Smooth muscle cell (in vitro differentiated cells): ENCODE results near the gene SORT1. TPM values are rescaled to one million over a fixed set of nuclear protein-coding genes. Genes with fewer than 3 reads are reported as not detected.

ENCODE experiments used
- DNase-seq: peaks from one replicate; lab custom pipeline; 2025; ENCODE audit not compliant: unreplicated experiment; lab: John Stamatoyannopoulos, UW
- H2AFZ ChIP-seq: fragments of 200-600 bp; sonication (generic); 2 replicates; pipeline ENCODE4 v1.6.0; 2016; ENCODE audit warnings: antibody characterized with exemption, low read depth, mild to moderate bottlenecking
- H3F3A ChIP-seq: fragments of 200-600 bp; sonication (generic); 2 replicates; pipeline ENCODE4 v1.6.0; 2017; ENCODE audit warnings: antibody characterized with exemption, low read depth
- H3K27ac ChIP-seq: fragments of 200-600 bp; sonication (generic); 2 replicates; pipeline ENCODE4 v1.5.1; 2016; ENCODE audit warnings: low read depth, mild to moderate bottlenecking
- H3K27me3 ChIP-seq: fragments of 200-600 bp; sonication (generic); 2 replicates; pipeline ENCODE4 v1.6.1; 2016; ENCODE audit warnings: low read depth, mild to moderate bottlenecking
- H3K36me3 ChIP-seq: fragments of 200-600 bp; sonication (generic); 2 replicates; pipeline ENCODE4 v1.5.1; 2016; ENCODE audit warnings: low read depth
- H3K4me1 ChIP-seq: fragments of 200-600 bp; sonication (generic); 2 replicates; pipeline ENCODE4 v1.5.1; 2016; ENCODE audit warnings: low read depth
- H3K4me2 ChIP-seq: fragments of 200-600 bp; sonication (generic); 2 replicates; pipeline ENCODE4 v1.6.0; 2016; ENCODE audit warnings: mild to moderate bottlenecking
- H3K4me3 ChIP-seq: fragments of 200-600 bp; sonication (generic); 2 replicates; pipeline ENCODE4 v1.5.1; 2016; ENCODE audit warnings: mild to moderate bottlenecking
- H3K79me2 ChIP-seq: fragments of 200-600 bp; sonication (generic); 2 replicates; pipeline ENCODE4 v1.6.0; 2016; ENCODE audit warnings: low read depth, mild to moderate bottlenecking
- H3K9ac ChIP-seq: fragments of 200-600 bp; sonication (generic); 2 replicates; pipeline ENCODE4 v1.6.0; 2016; ENCODE audit warnings: low read depth
- H3K9me3 ChIP-seq: fragments of 200-600 bp; sonication (generic); replicated peaks from 2 replicates; pipeline ENCODE4 v1.5.1; 2016; ENCODE audit warnings: low read depth
- H4K20me1 ChIP-seq: fragments of 200-600 bp; sonication (generic); 2 replicates; pipeline ENCODE4 v1.6.0; 2016; ENCODE audit warnings: low read depth
- WGBS: methylation state at CpG from one replicate; pipeline ENCODE4 v1.1.7; 2016; ENCODE audit warnings: low lambda C conversion rate; 5-methylcytosine and 5-hydroxymethylcytosine counted together
- polyA plus RNA-seq: library from polyadenylated mRNA; unstranded; fragments of >200 nt; fragmentation: Nextera tagmentation; extraction: Ambion mirVana; gene quantifications from 2 replicates; pipeline ENCODE4 v1.2.1, GENCODE V29; 2016
- total RNA-seq: library from RNA; depleted of rRNA; stranded (reverse); fragments of >200 nt; gene quantifications from 2 replicates; pipeline ENCODE4 v1.2.3, GENCODE V29; 2014
- TF ChIP-seq, protein P1 (sequence below): fragments of 200-600 bp; sonication (generic); IDR thresholded peaks from 2 replicates; pipeline ENCODE4 v1.5.1; 2017; ENCODE audit warnings: borderline replicate concordance, mild to moderate bottlenecking, antibody characterized with exemption; ENCODE audit not compliant: insufficient read depth, poor library complexity, severe bottlenecking

SORT1 gene
- total and polyA plus RNA-seq, 2 experiments from 2014 or later = 9.8 to 31.4 TPM

DNA sequence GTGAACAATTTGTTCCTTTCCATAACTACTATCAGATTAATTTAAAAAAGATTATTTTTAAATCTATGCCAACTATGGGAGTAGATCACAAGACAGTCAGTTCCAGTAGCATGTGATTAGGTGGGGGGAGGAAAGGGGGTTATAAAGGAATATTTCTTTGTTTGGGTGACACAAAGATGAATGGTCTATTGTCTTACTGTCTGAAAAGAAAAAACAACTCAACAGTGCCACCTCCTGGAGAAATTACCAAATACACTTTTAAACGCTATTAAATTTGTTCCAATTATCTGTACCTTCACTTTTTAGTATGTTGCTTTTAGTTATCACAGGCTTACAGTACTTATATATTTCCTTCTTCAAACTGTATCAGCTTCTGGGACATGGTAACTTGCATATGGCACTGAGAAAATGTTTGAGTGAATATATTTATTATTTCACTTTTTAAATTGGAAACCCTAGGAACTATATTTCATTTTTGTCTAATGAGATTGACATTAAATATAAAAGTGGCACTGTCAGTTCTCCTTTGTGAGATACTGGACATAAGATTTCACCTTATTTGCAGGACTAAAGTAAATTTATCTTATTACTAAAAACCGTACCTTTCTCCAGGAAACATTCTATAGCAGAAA, 1.7 kb upstream of the SORT1 start:
- TF ChIP-seq, protein P1, sequence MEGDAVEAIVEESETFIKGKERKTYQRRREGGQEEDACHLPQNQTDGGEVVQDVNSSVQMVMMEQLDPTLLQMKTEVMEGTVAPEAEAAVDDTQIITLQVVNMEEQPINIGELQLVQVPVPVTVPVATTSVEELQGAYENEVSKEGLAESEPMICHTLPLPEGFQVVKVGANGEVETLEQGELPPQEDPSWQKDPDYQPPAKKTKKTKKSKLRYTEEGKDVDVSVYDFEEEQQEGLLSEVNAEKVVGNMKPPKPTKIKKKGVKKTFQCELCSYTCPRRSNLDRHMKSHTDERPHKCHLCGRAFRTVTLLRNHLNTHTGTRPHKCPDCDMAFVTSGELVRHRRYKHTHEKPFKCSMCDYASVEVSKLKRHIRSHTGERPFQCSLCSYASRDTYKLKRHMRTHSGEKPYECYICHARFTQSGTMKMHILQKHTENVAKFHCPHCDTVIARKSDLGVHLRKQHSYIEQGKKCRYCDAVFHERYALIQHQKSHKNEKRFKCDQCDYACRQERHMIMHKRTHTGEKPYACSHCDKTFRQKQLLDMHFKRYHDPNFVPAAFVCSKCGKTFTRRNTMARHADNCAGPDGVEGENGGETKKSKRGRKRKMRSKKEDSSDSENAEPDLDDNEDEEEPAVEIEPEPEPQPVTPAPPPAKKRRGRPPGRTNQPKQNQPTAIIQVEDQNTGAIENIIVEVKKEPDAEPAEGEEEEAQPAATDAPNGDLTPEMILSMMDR = peak; percentile 68
- no peak for DNase-seq
- no peak overlapping the region for H3K9ac ChIP-seq
- H3K79me2 ChIP-seq = peaks cover 10% of the 10 kb centered on the region
- H3K36me3 ChIP-seq = peaks cover 2% of the 10 kb centered on the region
- 48% methylated on average over 2 of the region's 2 CpGs for WGBS
- H2AFZ ChIP-seq = no peak overlapping the region
- peaks cover 20% of the 10 kb centered on the region for H3K4me1 ChIP-seq
- H3K27ac ChIP-seq = peak overlapping the region; percentile 41
- H3K4me3 ChIP-seq = peak overlapping the region; percentile 7
- peaks cover 8% of the 10 kb centered on the region for H3K27me3 ChIP-seq
- no peaks in the 10 kb centered on the region for H4K20me1 ChIP-seq
- no peaks in the 10 kb centered on the region for H3K9me3 ChIP-seq
- peak overlapping the region; percentile 92 for H3K4me2 ChIP-seq
- H3F3A ChIP-seq = peaks cover 19% of the 10 kb centered on the region

DNA sequence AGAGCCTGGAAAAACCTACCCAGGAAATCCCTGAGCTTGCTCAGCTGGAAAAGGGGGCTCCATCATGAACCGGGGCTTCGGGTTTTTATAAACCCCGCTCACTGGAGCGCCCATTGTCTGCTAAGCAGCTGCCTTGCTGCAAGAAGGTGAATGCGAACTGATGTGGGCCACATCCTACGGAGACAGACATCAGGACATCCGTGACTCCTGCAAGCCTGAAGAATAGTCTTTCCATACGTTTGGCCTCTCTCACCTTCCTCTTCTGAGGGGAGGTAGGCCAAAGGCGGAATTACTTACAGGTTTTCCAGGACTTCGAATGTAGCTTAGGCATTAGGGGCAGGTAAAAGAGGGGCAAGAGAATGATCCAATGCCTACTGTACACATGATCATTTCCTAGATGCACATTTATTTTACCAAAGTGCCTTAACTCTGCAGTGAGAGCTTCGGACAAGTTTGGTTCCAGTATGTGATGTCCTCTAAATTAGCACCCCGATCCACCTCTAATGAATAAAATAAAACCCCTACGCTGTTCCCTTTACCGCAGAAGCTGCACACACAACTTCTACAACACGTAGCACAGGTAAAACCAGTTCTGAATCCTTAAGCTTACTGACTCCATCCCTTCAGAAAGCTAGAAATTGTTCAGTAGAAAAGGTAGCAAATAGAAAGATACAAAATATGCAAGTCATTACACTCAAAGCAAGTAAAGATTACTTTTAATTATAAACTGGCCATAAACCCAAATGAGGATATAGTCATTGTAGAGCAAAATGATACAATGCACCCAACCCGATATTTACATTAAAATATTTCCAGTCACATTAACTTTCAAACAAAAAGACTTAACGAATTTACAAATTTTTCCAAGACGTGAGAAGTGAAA, 866 bp upstream of the SORT1 start:
- peaks cover 10% of the 10 kb centered on the region for H3K79me2 ChIP-seq
- TF ChIP-seq, protein P1 = no peak
- H3F3A ChIP-seq = peaks cover 19% of the 10 kb centered on the region
- 42% methylated on average over 18 of the region's 18 CpGs for WGBS
- H3K27me3 ChIP-seq = peaks cover 8% of the 10 kb centered on the region
- peak overlapping the region; percentile 59 for H3K4me3 ChIP-seq
- peaks cover 20% of the 10 kb centered on the region for H3K4me1 ChIP-seq
- H3K4me2 ChIP-seq = peak overlapping the region; percentile 92
- H2AFZ ChIP-seq = peak overlapping the region; percentile 61
- H3K27ac ChIP-seq = peak overlapping the region; percentile 41
- H3K9ac ChIP-seq = no peak overlapping the region
- H4K20me1 ChIP-seq = no peaks in the 10 kb centered on the region
- DNase-seq = no peak
- H3K36me3 ChIP-seq = no peaks in the 10 kb centered on the region
- H3K9me3 ChIP-seq = no peaks in the 10 kb centered on the region

DNA sequence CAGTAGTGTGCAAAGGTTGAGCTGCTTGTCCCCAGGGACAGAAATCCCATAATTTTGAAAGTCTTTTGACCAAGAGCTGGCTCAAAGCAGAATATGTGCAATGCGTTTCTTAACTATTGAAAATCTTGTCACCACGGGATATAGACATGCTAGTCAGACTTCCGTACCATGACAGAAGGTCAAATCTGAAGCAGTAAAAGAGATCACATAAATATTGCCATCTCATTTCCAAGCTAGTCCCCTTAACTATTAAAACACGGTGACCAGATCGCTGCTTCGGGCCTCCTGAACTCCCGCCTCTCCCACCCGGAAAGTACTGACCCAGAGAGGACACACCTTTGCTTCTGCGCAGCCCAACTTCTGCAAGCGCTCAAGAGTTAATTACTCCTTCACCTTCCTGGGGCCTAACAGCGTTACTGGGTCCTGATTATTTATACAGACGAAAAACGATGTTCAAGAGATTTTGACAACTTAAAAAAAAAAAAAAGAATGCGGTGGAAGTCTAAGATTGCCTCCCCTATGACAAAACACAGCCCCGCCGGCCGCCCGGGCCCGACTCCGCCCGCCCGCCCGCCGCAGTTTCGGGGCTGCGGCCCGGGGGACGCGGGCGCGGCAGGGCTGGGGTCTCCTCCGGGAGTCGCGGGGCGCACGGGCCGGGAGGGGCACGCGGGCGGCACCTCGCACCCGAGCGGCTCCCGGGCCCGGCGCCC, 692 bp downstream of the SORT1 start:
- H3K9ac ChIP-seq = no peak overlapping the region

More for the DNA sequence above, 692 bp downstream of the SORT1 start:
- Histone ChIP-seq H2AFZ (peak overlapping the region; percentile 45), H3K79me2 (peaks cover 10% of the 10 kb centered on the region), H3K9me3 (no peaks in the 10 kb centered on the region), H3F3A (peaks cover 15% of the 10 kb centered on the region), H4K20me1 (no peaks in the 10 kb centered on the region), H3K27ac (no peak overlapping the region), H3K27me3 (peaks cover 8% of the 10 kb centered on the region), H3K4me2 (peak overlapping the region; percentile 92), H3K4me1 (peaks cover 25% of the 10 kb centered on the region), H3K36me3 (no peaks in the 10 kb centered on the region), H3K4me3 (peak overlapping the region; percentile 59)
- no peak for DNase-seq
- TF ChIP-seq, protein P1 = no peak
- WGBS = 11% methylated on average over 14 of the region's 46 CpGs
